Astrocyte (in vitro differentiated cells and primary cell): Measurements from ENCODE around the gene POLA1. TPM values are rescaled to one million over a fixed set of nuclear protein-coding genes. Genes with fewer than 3 reads are reported as not detected.

Experiments used
- DNase-seq: peaks from one replicate; pipeline ENCODE4 v3.0.0-alpha.2; 2010; ENCODE audit warnings: low read depth
- FAIRE-seq: peaks from 2 replicates; lab custom pipeline; 2011; peaks lifted over from hg19 to GRCh38; lab: Jason Lieb, UNC
- H2AFZ ChIP-seq: 2 replicates; pipeline ENCODE4 v1.6.0; 2012; ENCODE audit warnings: low read depth, low read length, inconsistent platforms
- H3K27ac ChIP-seq: 2 replicates; pipeline ENCODE4 v1.5.1; 2011; ENCODE audit warnings: low read depth, low read length, inconsistent platforms
- H3K27me3 ChIP-seq: 2 replicates; pipeline ENCODE4 v1.6.0; 2011; ENCODE audit warnings: low read length, inconsistent platforms; ENCODE audit not compliant: insufficient read depth
- H3K36me3 ChIP-seq: 2 replicates; pipeline ENCODE4 v1.5.1; 2011; ENCODE audit warnings: low read length, inconsistent platforms; ENCODE audit not compliant: insufficient read depth
- H3K4me1 ChIP-seq: 2 replicates; pipeline ENCODE4 v1.5.1; 2011; ENCODE audit warnings: low read length, inconsistent platforms; ENCODE audit not compliant: insufficient read depth
- H3K4me2 ChIP-seq: 2 replicates; pipeline ENCODE4 v1.6.0; 2012; ENCODE audit warnings: low read length, inconsistent platforms
- H3K4me3 ChIP-seq: 2 replicates; pipeline ENCODE4 v1.5.1; 2011; ENCODE audit warnings: low read depth, mild to moderate bottlenecking, low read length, inconsistent platforms; ENCODE audit not compliant: insufficient read depth
- H3K79me2 ChIP-seq: 2 replicates; pipeline ENCODE4 v1.6.0; 2012; ENCODE audit warnings: mild to moderate bottlenecking, low read length, inconsistent platforms; ENCODE audit not compliant: insufficient read depth
- H3K9ac ChIP-seq: 2 replicates; pipeline ENCODE4 v1.6.0; 2012; ENCODE audit warnings: mild to moderate bottlenecking, low read length, inconsistent platforms
- H3K9me3 ChIP-seq: 2 replicates; pipeline ENCODE4 v1.5.1; 2012; ENCODE audit warnings: low read depth, mild to moderate bottlenecking, low read length, inconsistent platforms; ENCODE audit not compliant: insufficient read depth
- H4K20me1 ChIP-seq: 2 replicates; pipeline ENCODE4 v1.6.0; 2012; ENCODE audit warnings: low read length, inconsistent platforms; ENCODE audit not compliant: insufficient read depth
- H3K27ac Mint-ChIP-seq: one replicate; pipeline ENCODE4 v1.8.0; 2021; ENCODE audit warnings: mild to moderate bottlenecking, mixed read lengths; ENCODE audit not compliant: unreplicated experiment
- H3K27me3 Mint-ChIP-seq: one replicate; pipeline ENCODE4 v1.8.0; 2021; ENCODE audit warnings: low read depth, mixed read lengths; ENCODE audit not compliant: unreplicated experiment
- H3K36me3 Mint-ChIP-seq: one replicate; pipeline ENCODE4 v1.8.0; 2021; ENCODE audit warnings: low read depth, mixed read lengths; ENCODE audit not compliant: unreplicated experiment
- H3K4me1 Mint-ChIP-seq: one replicate; pipeline ENCODE4 v1.8.0; 2021; ENCODE audit warnings: low read depth, mixed read lengths; ENCODE audit not compliant: unreplicated experiment
- H3K4me3 Mint-ChIP-seq: one replicate; pipeline ENCODE4 v1.8.0; 2021; ENCODE audit warnings: mild to moderate bottlenecking, moderate library complexity, mixed read lengths; ENCODE audit not compliant: unreplicated experiment
- H3K9me3 Mint-ChIP-seq: one replicate; pipeline ENCODE4 v1.8.0; 2021; ENCODE audit warnings: mild to moderate bottlenecking, mixed read lengths; ENCODE audit not compliant: unreplicated experiment
- EZH2 ChIP-seq: IDR thresholded peaks from 2 replicates; pipeline ENCODE4 v1.6.1; 2012; ENCODE audit warnings: mild to moderate bottlenecking, low read length, inconsistent platforms; ENCODE audit not compliant: insufficient read depth
- total RNA-seq: library from RNA; stranded (reverse); gene quantifications from 2 replicates; pipeline ENCODE4 v1.2.1, GENCODE V29; 2021
- TF ChIP-seq, protein P1 (sequence below): IDR thresholded peaks from 2 replicates; pipeline ENCODE4 v1.5.1; 2011; ENCODE audit warnings: low read depth, mild to moderate bottlenecking, inconsistent platforms, low read length, moderate library complexity; ENCODE audit not compliant: insufficient read depth

POLA1 gene
- total RNA-seq, 1 donor from 2014 or later = 4.9 TPM

DNA sequence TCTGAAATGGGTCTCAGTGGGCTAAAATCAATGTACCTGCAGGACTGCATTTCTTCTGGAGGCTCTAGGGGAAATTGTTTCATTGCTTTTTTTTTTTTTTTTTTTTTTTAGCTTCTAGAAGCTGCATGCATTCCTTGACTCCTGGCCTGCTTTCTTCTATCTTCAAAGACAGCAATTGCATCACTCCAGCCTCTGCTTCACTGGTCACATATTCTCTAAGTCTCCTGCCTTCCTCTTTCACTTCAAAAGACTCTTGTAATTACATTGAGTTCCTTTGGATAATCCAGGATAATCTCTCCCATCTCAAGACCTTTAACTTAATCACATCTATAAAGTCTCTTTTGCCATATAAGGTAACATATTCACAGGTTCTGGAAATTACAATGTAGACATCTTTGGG lies 35.3 kb upstream of the POLA1 start:
- no peak overlapping the region for H2AFZ ChIP-seq
- H3K4me1 ChIP-seq = no peaks in the 10 kb centered on the region
- H3K9ac ChIP-seq = no peak overlapping the region
- no peaks in the 10 kb centered on the region for H4K20me1 ChIP-seq
- H3K27ac ChIP-seq = no peak overlapping the region
- Mint-ChIP-seq H3K9me3 (no peaks in the 10 kb centered on the region), H3K4me1 (no peaks in the 10 kb centered on the region), H3K36me3 (no peaks in the 10 kb centered on the region), H3K4me3 (no peak overlapping the region), H3K27me3 (no peaks in the 10 kb centered on the region), H3K27ac (no peak overlapping the region)
- no peak overlapping the region for H3K4me2 ChIP-seq
- FAIRE-seq (no peak), DNase-seq (no peak)
- no peak for TF ChIP-seq EZH2
- TF ChIP-seq, protein P1, sequence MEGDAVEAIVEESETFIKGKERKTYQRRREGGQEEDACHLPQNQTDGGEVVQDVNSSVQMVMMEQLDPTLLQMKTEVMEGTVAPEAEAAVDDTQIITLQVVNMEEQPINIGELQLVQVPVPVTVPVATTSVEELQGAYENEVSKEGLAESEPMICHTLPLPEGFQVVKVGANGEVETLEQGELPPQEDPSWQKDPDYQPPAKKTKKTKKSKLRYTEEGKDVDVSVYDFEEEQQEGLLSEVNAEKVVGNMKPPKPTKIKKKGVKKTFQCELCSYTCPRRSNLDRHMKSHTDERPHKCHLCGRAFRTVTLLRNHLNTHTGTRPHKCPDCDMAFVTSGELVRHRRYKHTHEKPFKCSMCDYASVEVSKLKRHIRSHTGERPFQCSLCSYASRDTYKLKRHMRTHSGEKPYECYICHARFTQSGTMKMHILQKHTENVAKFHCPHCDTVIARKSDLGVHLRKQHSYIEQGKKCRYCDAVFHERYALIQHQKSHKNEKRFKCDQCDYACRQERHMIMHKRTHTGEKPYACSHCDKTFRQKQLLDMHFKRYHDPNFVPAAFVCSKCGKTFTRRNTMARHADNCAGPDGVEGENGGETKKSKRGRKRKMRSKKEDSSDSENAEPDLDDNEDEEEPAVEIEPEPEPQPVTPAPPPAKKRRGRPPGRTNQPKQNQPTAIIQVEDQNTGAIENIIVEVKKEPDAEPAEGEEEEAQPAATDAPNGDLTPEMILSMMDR = no peak
- H3K36me3 ChIP-seq = no peaks in the 10 kb centered on the region
- no peak overlapping the region for H3K4me3 ChIP-seq
- H3K9me3 ChIP-seq = no peaks in the 10 kb centered on the region
- H3K79me2 ChIP-seq = no peaks in the 10 kb centered on the region
- H3K27me3 ChIP-seq = no peaks in the 10 kb centered on the region

DNA sequence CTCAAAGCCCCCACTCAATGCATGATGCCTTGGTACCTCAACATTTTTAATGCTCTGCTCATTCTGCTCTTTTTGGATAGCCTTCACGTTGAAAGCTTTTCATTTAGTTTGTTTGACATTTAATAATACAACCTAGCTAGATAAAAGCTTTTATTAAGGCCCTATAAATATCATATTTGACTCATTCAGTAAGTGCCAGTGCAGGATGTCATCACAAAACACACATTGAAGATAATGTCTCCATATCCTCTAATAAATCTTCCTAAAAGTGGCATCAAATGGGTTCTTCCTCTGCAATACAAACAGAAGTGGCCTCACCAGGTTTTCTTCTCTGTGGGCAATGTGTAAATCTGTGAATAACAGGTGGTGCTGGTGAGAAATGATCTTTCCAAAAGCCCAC lies 34.6 kb upstream of the POLA1 start:
- no peak overlapping the region for H3K27ac ChIP-seq

DNA sequence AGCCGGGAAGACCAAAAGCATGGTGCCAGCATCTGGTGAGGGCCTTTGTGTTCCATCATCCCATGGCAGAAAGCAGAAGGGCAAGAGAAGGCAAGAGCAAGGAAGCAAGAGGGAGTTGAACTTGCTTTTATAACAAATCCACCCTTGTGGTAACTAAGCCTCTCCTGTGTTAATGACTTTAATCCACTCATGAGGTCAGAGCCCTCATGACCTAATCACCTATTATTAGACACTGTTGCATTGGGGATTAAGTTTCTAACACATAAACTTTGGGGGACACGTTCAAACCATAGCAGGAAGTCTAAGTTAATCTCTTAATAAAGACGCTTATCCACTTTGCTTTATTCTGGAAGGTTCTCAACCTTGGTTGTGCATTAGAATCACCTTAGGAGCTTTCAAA lies 34.1 kb upstream of the POLA1 start:
- Histone ChIP-seq H3K4me3 (no peak overlapping the region), H2AFZ (no peak overlapping the region), H3K9me3 (no peaks in the 10 kb centered on the region), H3K4me1 (no peaks in the 10 kb centered on the region), H3K4me2 (no peak overlapping the region), H3K36me3 (no peaks in the 10 kb centered on the region), H3K79me2 (no peaks in the 10 kb centered on the region), H3K27ac (no peak overlapping the region), H3K9ac (no peak overlapping the region), H4K20me1 (no peaks in the 10 kb centered on the region), H3K27me3 (no peaks in the 10 kb centered on the region)
- no peaks in the 10 kb centered on the region for H3K36me3 Mint-ChIP-seq
- no peaks in the 10 kb centered on the region for H3K9me3 Mint-ChIP-seq
- no peak for TF ChIP-seq EZH2
- TF ChIP-seq, protein P1 = no peak
- H3K27ac Mint-ChIP-seq = no peak overlapping the region
- FAIRE-seq = no peak
- no peak overlapping the region for H3K4me3 Mint-ChIP-seq
- H3K4me1 Mint-ChIP-seq = no peaks in the 10 kb centered on the region
- H3K27me3 Mint-ChIP-seq = no peaks in the 10 kb centered on the region
- no peak for DNase-seq

More for the DNA sequence above, 34.6 kb upstream of the POLA1 start:
- no peaks in the 10 kb centered on the region for H3K79me2 ChIP-seq
- H3K27me3 ChIP-seq = no peaks in the 10 kb centered on the region
- FAIRE-seq = peak; percentile 47
- no peak overlapping the region for H3K4me3 ChIP-seq
- H3K36me3 ChIP-seq = no peaks in the 10 kb centered on the region
- no peak overlapping the region for H3K9ac ChIP-seq
- H3K4me2 ChIP-seq = no peak overlapping the region
- no peaks in the 10 kb centered on the region for H3K9me3 Mint-ChIP-seq
- H4K20me1 ChIP-seq = no peaks in the 10 kb centered on the region
- TF ChIP-seq, protein P1 = no peak
- no peak for TF ChIP-seq EZH2
- H3K36me3 Mint-ChIP-seq = no peaks in the 10 kb centered on the region
- H3K27ac Mint-ChIP-seq = no peak overlapping the region
- no peaks in the 10 kb centered on the region for H3K4me1 Mint-ChIP-seq
- H2AFZ ChIP-seq = no peak overlapping the region
- H3K4me3 Mint-ChIP-seq = no peak overlapping the region
- H3K9me3 ChIP-seq = no peaks in the 10 kb centered on the region
- H3K4me1 ChIP-seq = no peaks in the 10 kb centered on the region
- H3K27me3 Mint-ChIP-seq = no peaks in the 10 kb centered on the region
- DNase-seq = no peak
